Measurements from ENCODE around the gene CNOT4. TPM values are rescaled to one million over a fixed set of nuclear protein-coding genes. Genes with fewer than 3 reads are reported as not detected.
A peak's percentile ranks its signal among the peaks of the same experiment; 100 is the strongest.
"Not testable (repeated sequence)": the region's sequence is repeated elsewhere in the genome, so short reads cannot be mapped to it uniquely, and the experiment has no call there.

The CNOT4 gene
- total and polyA plus RNA-seq, 8 donors = 4.6 to 50.2 (median 10.9) TPM

DNA sequence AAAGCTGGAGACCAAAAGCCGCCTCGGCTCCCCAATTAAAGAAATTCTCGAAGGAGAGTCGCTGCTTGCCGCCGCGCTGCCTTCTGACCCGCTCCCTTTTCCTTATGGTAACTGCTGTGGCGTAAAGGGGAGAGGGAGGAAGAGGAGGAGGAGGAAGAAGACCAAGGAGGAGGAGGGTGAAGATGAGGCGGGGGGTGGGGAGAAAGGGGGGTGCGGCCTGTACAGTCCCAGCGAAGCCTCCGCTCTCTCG lies 388 bp downstream of the CNOT4 start:
- no peaks in the 10 kb centered on the region for H3K36me3 ChIP-seq
- no peak for DNase-seq
- no peaks in the 10 kb centered on the region for H3K27me3 ChIP-seq
- H3K27ac ChIP-seq = peak overlapping the region; percentile 92 to 96 (median 93)
- H3K4me1 ChIP-seq = peaks cover 23 to 54% (median 47%) of the 10 kb centered on the region in 4 donors
- intact Hi-C loops (cut with DNase I; ENCODE audit: low total_unique reads) = no loop called here
- H3K4me3 ChIP-seq = peak overlapping the region; percentile 65 to 96 (median 85)
- TF ChIP-seq POLR2AphosphoS5 (IDR thresholded peaks at IDR 0.05) (no peak), POLR2A (IDR thresholded peaks at IDR 0.05) (no peak)
- 0 to 2% (median 0%) methylated on average over 12 to 14 of the region's 14 CpGs for WGBS, 5 donors
- no peaks in the 10 kb centered on the region for H3K9me3 ChIP-seq

- intact Hi-C loops (cut with DNase I; ENCODE audit: low total_unique reads) = no loop called here
- no peaks in the 10 kb centered on the region for H3K9me3 ChIP-seq
- H3K4me1 ChIP-seq = peaks cover 23 to 54% (median 47%) of the 10 kb centered on the region in 4 donors
- no peaks in the 10 kb centered on the region for H3K27me3 ChIP-seq
- H3K27ac ChIP-seq = peak overlapping the region; percentile 92 to 96 (median 93)
- DNase-seq = peak in 1 of 2 donors; percentile 69
- WGBS, 5 donors = 1 to 2% (median 1%) methylated on average over 17 of the region's 17 CpGs
- no peaks in the 10 kb centered on the region for H3K36me3 ChIP-seq
- peak overlapping the region; percentile 65 to 96 (median 85) for H3K4me3 ChIP-seq
- TF ChIP-seq, protein P1, sequence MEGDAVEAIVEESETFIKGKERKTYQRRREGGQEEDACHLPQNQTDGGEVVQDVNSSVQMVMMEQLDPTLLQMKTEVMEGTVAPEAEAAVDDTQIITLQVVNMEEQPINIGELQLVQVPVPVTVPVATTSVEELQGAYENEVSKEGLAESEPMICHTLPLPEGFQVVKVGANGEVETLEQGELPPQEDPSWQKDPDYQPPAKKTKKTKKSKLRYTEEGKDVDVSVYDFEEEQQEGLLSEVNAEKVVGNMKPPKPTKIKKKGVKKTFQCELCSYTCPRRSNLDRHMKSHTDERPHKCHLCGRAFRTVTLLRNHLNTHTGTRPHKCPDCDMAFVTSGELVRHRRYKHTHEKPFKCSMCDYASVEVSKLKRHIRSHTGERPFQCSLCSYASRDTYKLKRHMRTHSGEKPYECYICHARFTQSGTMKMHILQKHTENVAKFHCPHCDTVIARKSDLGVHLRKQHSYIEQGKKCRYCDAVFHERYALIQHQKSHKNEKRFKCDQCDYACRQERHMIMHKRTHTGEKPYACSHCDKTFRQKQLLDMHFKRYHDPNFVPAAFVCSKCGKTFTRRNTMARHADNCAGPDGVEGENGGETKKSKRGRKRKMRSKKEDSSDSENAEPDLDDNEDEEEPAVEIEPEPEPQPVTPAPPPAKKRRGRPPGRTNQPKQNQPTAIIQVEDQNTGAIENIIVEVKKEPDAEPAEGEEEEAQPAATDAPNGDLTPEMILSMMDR (IDR thresholded peaks at IDR 0.05) = no peak
- TF ChIP-seq EP300 (IDR thresholded peaks at IDR 0.05) = no peak
- no peak for TF ChIP-seq POLR2AphosphoS5 (IDR thresholded peaks at IDR 0.05)
- TF ChIP-seq POLR2A (IDR thresholded peaks at IDR 0.05) = no peak
Observed at GRCh38 chr7:135508883-135509588, 866 bp downstream of the CNOT4 start.

DNA sequence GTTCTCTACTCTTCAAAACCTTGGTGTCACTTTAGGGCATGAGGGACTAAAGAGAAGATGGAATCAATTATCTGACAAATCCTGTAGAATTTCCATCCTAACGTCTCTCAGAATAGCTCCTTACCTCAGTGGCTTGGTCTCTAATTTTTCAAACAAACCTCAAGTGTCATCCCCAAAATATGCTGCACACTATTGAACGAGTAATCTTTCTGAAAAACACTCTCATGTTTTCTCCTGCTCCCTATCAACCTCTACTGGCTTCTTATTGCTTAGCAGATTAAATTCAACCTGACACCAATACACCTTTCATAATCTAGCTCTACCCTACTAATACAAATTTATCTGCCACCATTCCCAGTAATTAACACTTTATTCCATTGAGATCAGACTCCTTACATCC lies 8.5 kb downstream of the CNOT4 start:
- Histone ChIP-seq H3K27ac (no peak overlapping the region), H3K4me1 (peaks cover 4 to 89% (median 53%) of the 10 kb centered on the region in 4 donors), H3K4me3 (no peak overlapping the region), H3K9me3 (no peaks in the 10 kb centered on the region), H3K36me3 (no peaks in the 10 kb centered on the region), H3K27me3 (no peaks in the 10 kb centered on the region)
- no peak for TF ChIP-seq POLR2A (IDR thresholded peaks at IDR 0.05)
- TF ChIP-seq, protein P1 (IDR thresholded peaks at IDR 0.05) = no peak
- no peak for TF ChIP-seq EP300 (IDR thresholded peaks at IDR 0.05)
- no peak for TF ChIP-seq POLR2AphosphoS5 (IDR thresholded peaks at IDR 0.05)
- DNase-seq = no peak
- intact Hi-C loops (cut with DNase I; ENCODE audit: low total_unique reads) = no loop called here
- 74 to 88% (median 86%) methylated on average over 2 of the region's 2 CpGs for WGBS, 5 donors

GRCh38 chr7:135499818-135500217 lies 10.1 kb downstream of the CNOT4 start:
- Histone ChIP-seq H3K9me3 (no peaks in the 10 kb centered on the region), H3K27ac (no peak overlapping the region), H3K4me1 (peaks cover 4 to 78% (median 41%) of the 10 kb centered on the region in 4 donors), H3K27me3 (no peaks in the 10 kb centered on the region), H3K4me3 (no peak overlapping the region), H3K36me3 (no peaks in the 10 kb centered on the region)
- intact Hi-C loops (cut with DNase I; ENCODE audit: low total_unique reads) = no loop called here
- TF ChIP-seq EP300 (IDR thresholded peaks at IDR 0.05) = no peak
- no peak for TF ChIP-seq POLR2AphosphoS5 (IDR thresholded peaks at IDR 0.05)
- no peak for TF ChIP-seq POLR2A (IDR thresholded peaks at IDR 0.05)
- TF ChIP-seq, protein P1 (IDR thresholded peaks at IDR 0.05) = no peak
- DNase-seq = no peak
- 67 to 83% (median 79%) methylated on average over 3 of the region's 3 CpGs for WGBS, 5 donors

GRCh38 chr7:135497161-135497560 lies 12.7 kb downstream of the CNOT4 start:
- H3K9me3 ChIP-seq; H3K27me3 ChIP-seq; H3K36me3 ChIP-seq; H3K27ac ChIP-seq; intact Hi-C loops (cut with DNase I; ENCODE audit: low total_unique reads); DNase-seq; H3K4me3 ChIP-seq: not testable (repeated sequence)
- 90 to 97% (median 95%) methylated on average over 6 of the region's 6 CpGs for WGBS, 5 donors
- peaks cover 1 to 68% (median 37%) of the 10 kb centered on the region in 4 donors for H3K4me1 ChIP-seq

All from stomach (tissue), 9 donors.